ENCODE results near the gene SUGP2. TPM values are rescaled to one million over a fixed set of nuclear protein-coding genes. Genes with fewer than 3 reads are reported as not detected.

SUGP2 gene
- 10 to 100 TPM; 16.7 to 36.2 (median 21.5) TPM for total RNA-seq

- intact Hi-C loops (cut with DNase I): no loop called here
- H3K4me1 ChIP-seq: peaks cover 18 to 44% (median 21%) of the 10 kb centered on the region in 3 donors
Observed at GRCh38 chr19:19033426-19034203, at the start of gene SUGP2, which contains the start of gene ARMC6. SUGP2 (minus strand) TSS chr19:19033517; CDS start chr19:19031071, 2,446 bp downstream. ARMC6 (plus strand) TSS chr19:19033603; CDS start chr19:19034210, 607 bp downstream.

GRCh38 chr19:19081642-19082151, 48.4 kb upstream of the SUGP2 start:
- no peak for DNase-seq
- Histone ChIP-seq H3K9me3 (no peaks in the 10 kb centered on the region), H3K4me1 (peaks cover 5 to 21% (median 6%) of the 10 kb centered on the region in 3 donors), H3K4me3 (no peak overlapping the region), H3K27me3 (no peaks in the 10 kb centered on the region), H3K27ac (no peak overlapping the region), H3K36me3 (peaks cover 0 to 20% (median 0%) of the 10 kb centered on the region in 3 donors)
- WGBS, 2 donors: 77 to 86% methylated on average over 12 to 16 of the region's 16 CpGs
- TF ChIP-seq POLR2A (IDR thresholded peaks at IDR 0.05) (no peak), CTCF (IDR thresholded peaks at IDR 0.05) (no peak)
- intact Hi-C loops (cut with DNase I): no loop called here

More at GRCh38 chr19:19033426-19034203, at the start of gene SUGP2, which contains the start of gene ARMC6:
- H3K4me3 ChIP-seq: peak within 1 kb of the TSS; percentile 79 to 99 (median 88)
- no peaks in the 10 kb centered on the region for H3K27me3 ChIP-seq
- H3K27ac ChIP-seq: peak within 1 kb of the TSS; percentile 88 to 99 (median 97)
- no peak for DNase-seq
- no peaks in the 10 kb centered on the region for H3K9me3 ChIP-seq
- peaks cover 1 to 35% (median 20%) of the 10 kb centered on the region in 3 donors for H3K36me3 ChIP-seq
- TF ChIP-seq POLR2A (IDR thresholded peaks at IDR 0.05) (peak in 3 of 4 donors; percentile 5 to 77 (median 64)), CTCF (IDR thresholded peaks at IDR 0.05) (peak in 4 of 6 experiments; percentile 7 to 27 (median 20))
- 0 to 1% methylated on average over 6 to 13 of the region's 94 CpGs for WGBS, 2 donors

GRCh38 chr19:19079571-19079970, 46.3 kb upstream of the SUGP2 start:
- intact Hi-C loops (cut with DNase I): no loop called here
- Histone ChIP-seq H3K4me3 (no peak overlapping the region), H3K36me3 (peaks cover 0 to 34% (median 0%) of the 10 kb centered on the region in 3 donors), H3K9me3 (no peaks in the 10 kb centered on the region), H3K4me1 (peaks cover 5 to 21% (median 6%) of the 10 kb centered on the region in 3 donors), H3K27me3 (no peaks in the 10 kb centered on the region), H3K27ac (no peak overlapping the region)
- 94 to 100% methylated on average over 1 of the region's 1 CpG for WGBS, 2 donors
- no peak for DNase-seq
- no peak for TF ChIP-seq CTCF (IDR thresholded peaks at IDR 0.05)
- TF ChIP-seq POLR2A (IDR thresholded peaks at IDR 0.05): no peak

GRCh38 chr19:19078801-19079200, 45.5 kb upstream of the SUGP2 start:
- no peak for DNase-seq
- no peak overlapping the region for H3K4me3 ChIP-seq
- intact Hi-C loops (cut with DNase I): no loop called here
- no peak overlapping the region for H3K27ac ChIP-seq
- TF ChIP-seq CTCF (IDR thresholded peaks at IDR 0.05) (no peak), POLR2A (IDR thresholded peaks at IDR 0.05) (no peak)
- no peaks in the 10 kb centered on the region for H3K9me3 ChIP-seq
- no peaks in the 10 kb centered on the region for H3K27me3 ChIP-seq
- 90 to 98% methylated on average over 6 of the region's 6 CpGs for WGBS, 2 donors
- peaks cover 0 to 34% (median 0%) of the 10 kb centered on the region in 3 donors for H3K36me3 ChIP-seq
- H3K4me1 ChIP-seq: peaks cover 5 to 13% (median 6%) of the 10 kb centered on the region in 3 donors

- no peak for DNase-seq
Observed at GRCh38 chr19:19077103-19077502, 43.8 kb upstream of the SUGP2 start.

More at GRCh38 chr19:19077103-19077502, 43.8 kb upstream of the SUGP2 start:
- intact Hi-C loops (cut with DNase I): no loop called here
- TF ChIP-seq CTCF (IDR thresholded peaks at IDR 0.05) (no peak), POLR2A (IDR thresholded peaks at IDR 0.05) (no peak)
- peaks cover 0 to 25% (median 0%) of the 10 kb centered on the region in 3 donors for H3K36me3 ChIP-seq
- 91 to 92% methylated on average over 7 of the region's 7 CpGs for WGBS, 2 donors
- no peaks in the 10 kb centered on the region for H3K9me3 ChIP-seq
- no peaks in the 10 kb centered on the region for H3K27me3 ChIP-seq
- no peaks in the 10 kb centered on the region for H3K4me1 ChIP-seq
- H3K4me3 ChIP-seq: no peak overlapping the region
- no peak overlapping the region for H3K27ac ChIP-seq
